Measurements from ENCODE around the gene TSC22D3. TPM values are rescaled to one million over a fixed set of nuclear protein-coding genes. Genes with fewer than 3 reads are reported as not detected.

TSC22D3 gene
- total RNA-seq, 1 donor from 2014 or later: 350 TPM

DNA sequence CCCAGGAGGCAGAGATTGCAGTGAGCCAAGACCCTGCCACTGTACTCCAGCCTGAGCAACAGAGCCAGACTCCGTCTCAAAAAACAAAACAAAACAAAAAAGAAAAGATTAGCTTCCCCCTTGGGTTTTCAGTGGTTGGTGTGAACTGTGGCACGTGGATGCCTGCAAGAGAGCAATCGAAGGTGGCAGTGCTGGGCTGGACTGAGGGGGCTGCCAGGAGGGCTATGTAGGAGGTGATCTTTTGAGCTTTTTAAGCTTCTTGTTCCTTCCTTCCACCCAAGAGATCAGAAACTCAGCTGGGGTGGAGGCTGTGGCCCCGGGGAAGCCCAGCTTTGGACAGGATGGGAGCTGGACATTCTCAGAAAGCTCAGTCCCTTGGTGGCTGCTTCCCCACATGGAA lies 97.7 kb downstream of the TSC22D3 start:
- TF ChIP-seq, protein P1, sequence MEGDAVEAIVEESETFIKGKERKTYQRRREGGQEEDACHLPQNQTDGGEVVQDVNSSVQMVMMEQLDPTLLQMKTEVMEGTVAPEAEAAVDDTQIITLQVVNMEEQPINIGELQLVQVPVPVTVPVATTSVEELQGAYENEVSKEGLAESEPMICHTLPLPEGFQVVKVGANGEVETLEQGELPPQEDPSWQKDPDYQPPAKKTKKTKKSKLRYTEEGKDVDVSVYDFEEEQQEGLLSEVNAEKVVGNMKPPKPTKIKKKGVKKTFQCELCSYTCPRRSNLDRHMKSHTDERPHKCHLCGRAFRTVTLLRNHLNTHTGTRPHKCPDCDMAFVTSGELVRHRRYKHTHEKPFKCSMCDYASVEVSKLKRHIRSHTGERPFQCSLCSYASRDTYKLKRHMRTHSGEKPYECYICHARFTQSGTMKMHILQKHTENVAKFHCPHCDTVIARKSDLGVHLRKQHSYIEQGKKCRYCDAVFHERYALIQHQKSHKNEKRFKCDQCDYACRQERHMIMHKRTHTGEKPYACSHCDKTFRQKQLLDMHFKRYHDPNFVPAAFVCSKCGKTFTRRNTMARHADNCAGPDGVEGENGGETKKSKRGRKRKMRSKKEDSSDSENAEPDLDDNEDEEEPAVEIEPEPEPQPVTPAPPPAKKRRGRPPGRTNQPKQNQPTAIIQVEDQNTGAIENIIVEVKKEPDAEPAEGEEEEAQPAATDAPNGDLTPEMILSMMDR (IDR thresholded peaks at IDR 0.05): no peak
- DNase-seq (no peak), ATAC-seq (no peak)
- no peaks in the 10 kb centered on the region for H3K27me3 ChIP-seq (ENCODE audit: low read depth)
- peaks cover 65% of the 10 kb centered on the region for H3K4me1 ChIP-seq
- no peaks in the 10 kb centered on the region for H3K9me3 ChIP-seq
- H3K27ac ChIP-seq: peak overlapping the region; percentile 98
- H3K36me3 ChIP-seq: no peaks in the 10 kb centered on the region
- no peak overlapping the region for H3K4me3 ChIP-seq
- intact Hi-C loops (cut with DNase I): loop anchor here (5.0 kb wide), 1 partner anchor 34 kb away; no protein-coding TSS in a partner anchor

DNA sequence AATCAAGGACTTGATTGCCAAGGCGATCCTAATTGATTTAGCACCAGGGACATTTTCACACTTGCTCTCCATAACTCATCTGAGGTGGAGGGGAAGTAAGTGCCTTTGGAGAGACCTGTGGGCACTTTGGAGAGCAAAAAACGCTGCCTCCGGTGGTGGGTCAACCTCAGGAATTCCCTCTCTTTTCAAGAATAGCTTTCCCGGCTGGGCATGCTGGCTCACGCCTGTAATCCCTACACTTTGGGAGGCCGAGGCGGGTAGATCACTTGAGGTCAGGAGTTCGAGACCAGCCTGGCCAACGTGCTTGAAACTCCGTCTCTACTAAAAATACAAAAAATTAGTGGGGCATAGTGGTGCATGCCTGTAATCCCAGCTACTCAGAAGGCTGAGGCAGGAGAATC lies 98.1 kb downstream of the TSC22D3 start:
- no peaks in the 10 kb centered on the region for H3K36me3 ChIP-seq
- H3K27ac ChIP-seq: peak overlapping the region; percentile 98
- no peaks in the 10 kb centered on the region for H3K27me3 ChIP-seq (ENCODE audit: low read depth)
- TF ChIP-seq, protein P1 (IDR thresholded peaks at IDR 0.05): no peak
- H3K4me1 ChIP-seq: peaks cover 61% of the 10 kb centered on the region
- H3K9me3 ChIP-seq: no peaks in the 10 kb centered on the region
- ATAC-seq (no peak), DNase-seq (no peak)
- H3K4me3 ChIP-seq: no peak overlapping the region
- intact Hi-C loops (cut with DNase I): loop anchor here (5.0 kb wide), 1 partner anchor 35 kb away; no protein-coding TSS in a partner anchor

DNA sequence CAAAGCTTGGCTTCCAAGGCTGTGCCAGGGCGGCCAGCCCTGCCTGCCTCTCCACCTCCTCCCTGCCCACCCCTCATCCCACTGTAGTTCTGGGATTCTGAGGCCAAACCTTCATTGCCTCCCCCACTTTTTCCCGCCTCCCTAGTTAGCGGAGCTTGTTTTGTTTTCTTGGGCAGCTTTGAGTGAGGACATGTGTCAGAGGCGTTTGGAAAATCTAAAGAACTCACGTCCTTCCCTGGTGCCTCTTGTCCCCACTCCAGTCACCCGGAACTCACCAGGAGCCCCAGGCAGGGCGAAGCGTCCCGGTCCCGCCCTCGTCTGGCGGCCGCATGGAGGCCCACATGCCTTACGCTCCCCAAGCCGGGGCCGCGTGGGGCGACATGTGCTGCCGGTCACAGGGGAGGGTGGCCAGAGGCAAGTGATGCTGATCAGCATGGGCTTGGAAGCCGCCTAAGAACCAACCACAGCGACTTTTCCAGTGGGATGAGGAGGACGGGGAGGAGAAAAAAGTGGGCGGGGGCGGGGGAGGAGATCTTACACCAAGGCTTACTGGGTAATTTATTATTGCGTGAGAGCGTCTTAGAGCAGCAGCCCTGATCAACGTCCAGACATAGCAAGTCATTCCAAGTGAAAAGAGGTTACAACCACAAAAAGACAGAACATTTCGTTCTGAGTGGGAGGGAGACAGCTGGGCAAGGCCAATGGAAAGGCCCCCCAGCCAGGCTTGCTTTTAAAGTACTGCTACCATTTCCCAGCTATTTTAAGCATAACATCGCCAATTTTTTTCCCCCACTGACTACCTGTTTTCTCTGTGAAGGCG lies 98.8 kb downstream of the TSC22D3 start:
- TF ChIP-seq, protein P1 (IDR thresholded peaks at IDR 0.05): no peak
- H3K36me3 ChIP-seq: no peaks in the 10 kb centered on the region
- no peaks in the 10 kb centered on the region for H3K27me3 ChIP-seq (ENCODE audit: low read depth)
- peaks cover 55% of the 10 kb centered on the region for H3K4me1 ChIP-seq
- no peaks in the 10 kb centered on the region for H3K9me3 ChIP-seq
- DNase-seq: peak; percentile 93
- peak; percentile 71 to 78 for ATAC-seq
- intact Hi-C loops (cut with DNase I): loop anchor here (5.0 kb wide), 1 partner anchor 36 kb away; no protein-coding TSS in a partner anchor
- H3K4me3 ChIP-seq: peak overlapping the region; percentile 55
- H3K27ac ChIP-seq: peak overlapping the region; percentile 98

DNA sequence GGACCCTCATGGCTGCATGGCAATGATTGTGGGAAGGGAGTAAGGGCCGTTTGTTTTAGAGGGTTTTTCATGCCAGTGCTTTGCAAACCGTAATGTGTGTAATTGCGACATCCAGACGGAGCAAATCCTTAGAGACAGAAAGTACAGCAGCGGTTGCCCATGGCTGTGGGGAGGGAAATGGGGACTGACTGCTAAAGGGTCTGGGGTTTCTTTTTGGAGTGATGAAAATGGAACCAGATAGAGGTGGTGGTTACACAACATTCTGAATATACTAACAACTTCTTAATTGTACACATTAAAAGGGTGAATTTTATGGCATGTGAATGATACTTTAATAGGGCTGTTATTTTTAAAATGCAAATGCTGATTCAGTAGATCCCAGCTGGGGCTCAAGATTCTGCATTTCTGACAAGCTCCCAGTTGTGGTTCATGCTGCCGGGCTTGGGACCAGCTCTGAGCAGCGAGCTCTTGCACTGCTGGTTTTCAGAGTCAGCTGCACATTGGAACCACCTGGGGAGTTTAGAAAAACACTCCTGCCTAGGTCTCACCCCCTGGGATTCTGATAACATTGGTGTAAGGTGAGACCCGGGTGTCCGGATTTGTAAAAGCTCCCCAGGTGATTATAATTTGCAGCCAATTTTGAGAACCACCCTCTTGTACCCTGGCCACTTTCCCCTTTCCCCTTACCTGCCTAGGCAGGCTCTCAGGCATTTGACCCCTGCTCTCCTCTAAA lies 99.6 kb downstream of the TSC22D3 start:
- TF ChIP-seq, protein P1 (IDR thresholded peaks at IDR 0.05): no peak
- Histone ChIP-seq H3K4me1 (peaks cover 55% of the 10 kb centered on the region), H3K9me3 (no peaks in the 10 kb centered on the region), H3K27ac (peak overlapping the region; percentile 98), H3K36me3 (no peaks in the 10 kb centered on the region), H3K4me3 (peak overlapping the region; percentile 55), H3K27me3 (ENCODE audit: low read depth) (no peaks in the 10 kb centered on the region)
- peak; percentile 52 for DNase-seq
- intact Hi-C loops (cut with DNase I): loop anchor here (5.0 kb wide), 1 partner anchor 36 kb away; no protein-coding TSS in a partner anchor
- peak in 1 of 2 donors; percentile 34 for ATAC-seq

DNA sequence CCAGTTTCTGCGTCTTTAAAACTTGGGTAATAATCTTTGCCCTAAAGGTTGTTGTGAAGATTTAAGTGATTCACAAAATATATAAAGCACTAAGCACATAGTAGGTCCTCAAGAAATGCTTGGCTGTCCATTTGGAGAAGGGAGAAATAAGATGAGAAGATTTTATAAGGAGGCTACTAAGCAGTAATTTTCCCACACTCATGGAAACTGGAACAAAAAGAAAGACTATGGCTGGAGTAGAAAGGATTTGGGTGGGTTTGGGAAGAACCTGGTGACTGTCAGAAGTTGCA lies 100.3 kb downstream of the TSC22D3 start:
- TF ChIP-seq, protein P1 (IDR thresholded peaks at IDR 0.05): no peak
- Histone ChIP-seq H3K4me3 (peak overlapping the region; percentile 55), H3K36me3 (no peaks in the 10 kb centered on the region), H3K9me3 (no peaks in the 10 kb centered on the region), H3K27me3 (ENCODE audit: low read depth) (no peaks in the 10 kb centered on the region), H3K27ac (peak overlapping the region; percentile 98), H3K4me1 (peaks cover 55% of the 10 kb centered on the region)
- intact Hi-C loops (cut with DNase I): loop anchor here (5.0 kb wide), 1 partner anchor 37 kb away; no protein-coding TSS in a partner anchor
- no peak for DNase-seq
- no peak for ATAC-seq

Data from lower lobe of right lung (tissue), 2 donors.